IMR-90 (cell line): ENCODE measurements around the gene UBE2M. TPM values are rescaled to one million over a fixed set of nuclear protein-coding genes. Genes with fewer than 3 reads are reported as not detected.

Experiments
- ATAC-seq: fragments of 200-7000 bp; cut with Tn5 transposase; 2 replicates; pipeline ENCODE4 v1.9.1; 2020; ENCODE audit warnings: low read depth, mild to moderate bottlenecking, moderate library complexity
- BruUV-seq: library from RNA; stranded (reverse); fragments of 400-500 nt; replicated peaks from 2 replicates; lab custom pipeline; 2021; lab: Mats Ljungman, UMichigan
- CTCF ChIA-PET: fragments of 300-600 bp; formaldehyde crosslinking; extraction: SDS; loops from one replicate; lab custom pipeline; 2021; ENCODE audit warnings: antibody characterized with exemption; lab: Yijun Ruan, JAX
- POLR2A ChIA-PET: fragments of 300-600 bp; sonication (Branson Sonifier 250); formaldehyde crosslinking; loops from one replicate; lab custom pipeline; 2022; ENCODE audit warnings: antibody characterized with exemption; ENCODE audit not compliant: unreplicated experiment; lab: Charles Lee
- DNase-seq: peaks from one replicate; pipeline ENCODE4 v3.0.0; 2013
- H2AFZ ChIP-seq: replicated peaks from 2 replicates; pipeline ENCODE3; 2013; ENCODE audit warnings: low read length, mild to moderate bottlenecking; ENCODE audit not compliant: poor library complexity
- H2AK5ac ChIP-seq: 2 replicates; pipeline ENCODE4 v1.6.1; 2013; ENCODE audit warnings: low read depth, low read length, inconsistent platforms
- H2AK9ac ChIP-seq: replicated peaks from 2 replicates; pipeline ENCODE3; 2013; ENCODE audit warnings: mild to moderate bottlenecking, low read depth, low read length, moderate library complexity; ENCODE audit not compliant: poor library complexity
- H2BK120ac ChIP-seq: 2 replicates; pipeline ENCODE4 v1.6.1; 2013; ENCODE audit warnings: low read depth, low read length, inconsistent platforms
- H2BK15ac ChIP-seq: 3 replicates; pipeline ENCODE4 v1.6.1; 2013; ENCODE audit warnings: low read depth, low read length, inconsistent platforms
- H2BK20ac ChIP-seq: 2 replicates; pipeline ENCODE4 v1.6.1; 2013; ENCODE audit warnings: low read depth, mild to moderate bottlenecking, inconsistent platforms, low read length, moderate library complexity
- H2BK5ac ChIP-seq: 2 replicates; pipeline ENCODE4 v1.6.1; 2013; ENCODE audit warnings: mild to moderate bottlenecking, low read depth, low read length, inconsistent platforms; ENCODE audit not compliant: poor library complexity, severe bottlenecking
- H3K14ac ChIP-seq: replicated peaks from 2 replicates; pipeline ENCODE4 v1.6.1; 2013; ENCODE audit warnings: low read depth, low read length, inconsistent platforms
- H3K18ac ChIP-seq: 2 replicates; pipeline ENCODE4 v1.6.1; 2013; ENCODE audit warnings: low read depth, low read length, control low read depth
- H3K23ac ChIP-seq: 2 replicates; pipeline ENCODE4 v1.6.1; 2013; ENCODE audit warnings: low read depth, low read length, inconsistent platforms
- H3K27ac ChIP-seq: 2 replicates; pipeline ENCODE4 v1.5.1; 2013; ENCODE audit warnings: mild to moderate bottlenecking, control low read depth, low read length; ENCODE audit not compliant: insufficient read depth
- H3K27me3 ChIP-seq: 2 replicates; pipeline ENCODE4 v1.6.1; 2013; ENCODE audit warnings: low read length; ENCODE audit not compliant: control insufficient read depth, insufficient read depth
- H3K36me3 ChIP-seq: 2 replicates; pipeline ENCODE4 v1.6.1; 2013; ENCODE audit warnings: low read length, mixed read lengths; ENCODE audit not compliant: control insufficient read depth, insufficient read depth
- H3K4ac ChIP-seq: 2 replicates; pipeline ENCODE4 v1.6.1; 2013; ENCODE audit warnings: low read depth, low read length, inconsistent platforms
- H3K4me1 ChIP-seq: 2 replicates; pipeline ENCODE4 v1.6.1; 2013; ENCODE audit warnings: low read length, mixed read lengths; ENCODE audit not compliant: control insufficient read depth, insufficient read depth
- H3K4me2 ChIP-seq: 2 replicates; pipeline ENCODE4 v1.6.1; 2013; ENCODE audit warnings: low read depth, mild to moderate bottlenecking, control low read depth, low read length, moderate library complexity
- H3K4me3 ChIP-seq: 2 replicates; pipeline ENCODE4 v1.5.1; 2013; ENCODE audit warnings: low read depth, mild to moderate bottlenecking, control low read depth, low read length, moderate library complexity; ENCODE audit not compliant: insufficient read depth
- H3K56ac ChIP-seq: 2 replicates; pipeline ENCODE4 v1.6.1; 2013; ENCODE audit warnings: low read length, inconsistent platforms; ENCODE audit not compliant: insufficient read depth; ENCODE audit errors: extremely low read depth
- H3K79me1 ChIP-seq, 2 experiments: 2 replicates each; pipeline ENCODE4 v1.6.1; 2013; ENCODE audit warnings: low read length in 2 of 2, inconsistent platforms in 1 of 2, low read depth in 1 of 2
- H3K9ac ChIP-seq: 2 replicates; pipeline ENCODE4 v1.6.1; 2013; ENCODE audit warnings: low read depth, low read length, control low read depth
- H3K9me1 ChIP-seq: 2 replicates; pipeline ENCODE4 v1.6.1; 2013; ENCODE audit warnings: low read length, inconsistent platforms; ENCODE audit not compliant: insufficient read depth
- H3K9me3 ChIP-seq: 2 replicates; pipeline ENCODE4 v1.6.1; 2013; ENCODE audit warnings: low read length; ENCODE audit not compliant: control insufficient read depth, insufficient read depth
- H4K20me1 ChIP-seq: 2 replicates; pipeline ENCODE4 v1.6.1; 2013; ENCODE audit warnings: low read length, inconsistent platforms; ENCODE audit not compliant: insufficient read depth
- H4K5ac ChIP-seq: 2 replicates; pipeline ENCODE4 v1.6.1; 2013; ENCODE audit warnings: mild to moderate bottlenecking, low read depth, low read length, control low read depth
- H4K8ac ChIP-seq, 2 experiments: 2 replicates each; pipeline ENCODE4 v1.6.1; 2013; ENCODE audit warnings: low read depth in 2 of 2, low read length in 2 of 2, control low read depth in 1 of 2, inconsistent platforms in 1 of 2
- H4K91ac ChIP-seq: 2 replicates; pipeline ENCODE4 v1.6.1; 2013; ENCODE audit warnings: low read depth, low read length, inconsistent platforms; ENCODE audit not compliant: insufficient read depth
- FOS ChIP-seq: fragments of 150-350 bp; IDR thresholded peaks from 2 replicates; pipeline ENCODE4 v1.6.1; 2016; ENCODE audit warnings: low read depth, low read length
- MAZ ChIP-seq: IDR thresholded peaks from 2 replicates; pipeline ENCODE4 v1.6.1; 2012; ENCODE audit warnings: low read depth, mild to moderate bottlenecking, low read length, improper control_type of control experiment, moderate library complexity, borderline replicate concordance
- MXI1 ChIP-seq: IDR thresholded peaks from 2 replicates; pipeline ENCODE4 v1.6.1; 2012; ENCODE audit warnings: low read depth, mild to moderate bottlenecking, low read length, moderate library complexity, borderline replicate concordance
- POLR2A ChIP-seq: IDR thresholded peaks from 2 replicates; pipeline ENCODE4 v1.6.1; 2012; ENCODE audit warnings: mild to moderate bottlenecking, low read depth, low read length
- RCOR1 ChIP-seq: IDR thresholded peaks from 2 replicates; pipeline ENCODE4 v1.6.1; 2012; ENCODE audit warnings: mild to moderate bottlenecking, low read length, improper control_type of control experiment; ENCODE audit not compliant: insufficient replicate concordance
- WGBS, 2 experiments: methylation state at CpG; one replicate each; pipeline versions ENCODE4 v1.1.5 to v1.1.7; 2013; ENCODE audit warnings: missing lambda C conversion rate in 2 of 2; ENCODE audit not compliant: insufficient read length in 1 of 2; ENCODE audit errors: extremely low coverage in 2 of 2; 5-methylcytosine and 5-hydroxymethylcytosine counted together
- dilution Hi-C: fragments of 300-500 bp; cut with HindIII; formaldehyde crosslinking; loops from one replicate; pipeline ENCODE4 v1.14.3; 2018; ENCODE audit warnings: low sequenced_read_pairs; ENCODE audit not compliant: unreplicated experiment
- in situ Hi-C: fragments of 300-500 bp; cut with MboI; formaldehyde crosslinking; loops from 3 replicates; pipeline ENCODE4 v1.14.3; 2019; ENCODE audit warnings: low sequenced_read_pairs, inconsistent platforms, mixed read lengths
- intact Hi-C: fragments of 100-400 bp; cut with micrococcal nuclease; formaldehyde crosslinking; loops from 2 replicates; pipeline ENCODE4 v1.10.0; 2022
- polyA plus RNA-seq, 3 experiments: library from polyadenylated mRNA; depleted of rRNA; stranded (reverse); fragments of >200 nt; gene quantifications; 2 replicates each; pipeline ENCODE4 v1.2.3, GENCODE V29; 2012; ENCODE audit warnings: low replicate concordance in 1 of 3
- total RNA-seq: library from RNA; depleted of rRNA; stranded (reverse); fragments of >200 nt; gene quantifications from 2 replicates; pipeline ENCODE4 v1.2.3, GENCODE V29; 2012
- TF ChIP-seq, protein P1 (sequence below): fragments of 150-350 bp; IDR thresholded peaks from 2 replicates; pipeline ENCODE4 v1.6.1; 2016; ENCODE audit warnings: low read depth, mild to moderate bottlenecking, low read length, moderate library complexity, borderline replicate concordance
- TF ChIP-seq, protein P2 (sequence below): fragments of 150-350 bp; IDR thresholded peaks from 2 replicates; pipeline ENCODE4 v1.6.1; 2017; ENCODE audit warnings: mild to moderate bottlenecking, antibody characterized with exemption, low read length, low read depth

The UBE2M gene
- total and polyA plus RNA-seq, 2 of the 4 experiments (the other 2 are of a cell fraction), result 55.9 to 66.6 TPM

DNA sequence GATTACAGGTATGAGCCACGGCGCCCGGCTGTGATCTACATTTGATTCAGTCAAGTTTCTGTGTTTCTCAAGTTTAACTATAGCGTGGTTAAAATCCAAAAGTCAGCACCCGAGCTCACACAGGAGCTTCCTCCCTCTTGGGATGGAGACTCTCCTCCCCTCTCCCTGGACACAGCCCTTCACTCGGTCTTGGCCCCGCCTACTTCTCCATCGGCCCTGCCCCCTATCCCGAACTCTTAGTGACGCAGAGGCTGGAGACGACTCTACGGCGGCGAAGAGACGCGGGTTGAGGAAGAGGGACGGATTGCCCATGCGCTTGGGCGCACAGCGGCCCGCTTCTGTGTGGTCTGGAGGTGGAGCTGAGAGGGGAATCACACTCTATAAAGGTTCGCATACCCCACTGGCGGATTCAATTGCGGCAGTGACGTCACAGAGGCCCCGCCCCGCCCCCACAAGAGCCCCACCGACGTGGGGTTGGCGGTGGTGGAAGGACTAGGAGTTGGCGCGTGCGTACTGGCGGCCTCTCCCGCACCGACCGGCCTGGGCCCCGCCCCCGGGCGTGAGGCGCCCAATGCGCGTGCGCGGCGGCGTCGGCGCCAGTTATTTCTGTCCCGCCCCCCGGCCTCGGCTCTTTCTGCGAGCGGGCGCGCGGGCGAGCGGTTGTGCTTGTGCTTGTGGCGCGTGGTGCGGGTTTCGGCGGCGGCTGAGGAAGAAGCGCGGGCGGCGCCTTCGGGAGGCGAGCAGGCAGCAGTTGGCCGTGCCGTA lies 14.4 kb downstream of the UBE2M start, which contains the start of gene TRIM28:
TRIM28 (plus strand) TSS at position 239 of the 765 bp plus-strand sequence. CDS start 694 bp downstream, outside the sequence.
- Histone ChIP-seq H2AK9ac (peak within 1 kb of the TSS; percentile 96), H3K9me1 (peaks cover 13% of the 10 kb centered on the region), H2AFZ (peak within 1 kb of the TSS; percentile 98), H3K4ac (peak within 1 kb of the TSS; percentile 97), H4K5ac (peak within 1 kb of the TSS; percentile 66), H3K56ac (peak within 1 kb of the TSS; percentile 69), H3K9me3 (no peaks in the 10 kb centered on the region), H3K18ac (peak within 1 kb of the TSS; percentile 72), H4K91ac (peak within 1 kb of the TSS; percentile 92), H2BK15ac (peak within 1 kb of the TSS; percentile 61; the same call in 1 of the 3 replicates), H3K4me2 (peak within 1 kb of the TSS; percentile 98), H3K79me1 (peaks cover 3 to 41% of the 10 kb centered on the region in 2 experiments; a peak in 3 of 4 replicates), H3K9ac (peak within 1 kb of the TSS; percentile 98), H2BK5ac (peak within 1 kb of the TSS; percentile 85), H3K14ac (peak within 1 kb of the TSS; percentile 98), H3K23ac (peak within 1 kb of the TSS; percentile 93), H3K4me3 (peak within 1 kb of the TSS; percentile 77), H2BK20ac (no peak within 1 kb of the TSS), H3K27ac (peak within 1 kb of the TSS; percentile 88), H2AK5ac (peak within 1 kb of the TSS; percentile 88), H3K36me3 (peaks cover 31% of the 10 kb centered on the region), H2BK120ac (peak within 1 kb of the TSS; percentile 90), H3K27me3 (peaks cover 7% of the 10 kb centered on the region), H4K8ac (peak within 1 kb of the TSS; percentile 43 to 94), H3K4me1 (peaks cover 13% of the 10 kb centered on the region), H4K20me1 (peaks cover 54% of the 10 kb centered on the region)
- ATAC-seq (peak; percentile 91), DNase-seq (peak; percentile 99)
- dilution Hi-C loops (no loop called here), in situ Hi-C loops (no loop called here), intact Hi-C loops (loop anchor here (2.0 kb wide), 1 partner anchor 15 kb away; the partner anchor contains the start of gene UBE2M)
- ChIA-PET POLR2A (interaction anchor here (0.5 to 0.9 kb wide), 5 partner anchors 11 to 834 kb away, joined by 3 to 10 read pairs (median 4); partner anchors contain the start of genes CHMP2A and ZBTB45), CTCF (interaction anchor here (0.7 kb wide), 1 partner anchor 25 kb away, joined by 6 read pairs; the partner anchor contains the start of gene ZBTB45)
- TF ChIP-seq RCOR1, result no peak
- TF ChIP-seq POLR2A, result peak; percentile 97
- peak; percentile 64; the same call in 1 of the 2 replicates for TF ChIP-seq MXI1
- TF ChIP-seq, protein P1, sequence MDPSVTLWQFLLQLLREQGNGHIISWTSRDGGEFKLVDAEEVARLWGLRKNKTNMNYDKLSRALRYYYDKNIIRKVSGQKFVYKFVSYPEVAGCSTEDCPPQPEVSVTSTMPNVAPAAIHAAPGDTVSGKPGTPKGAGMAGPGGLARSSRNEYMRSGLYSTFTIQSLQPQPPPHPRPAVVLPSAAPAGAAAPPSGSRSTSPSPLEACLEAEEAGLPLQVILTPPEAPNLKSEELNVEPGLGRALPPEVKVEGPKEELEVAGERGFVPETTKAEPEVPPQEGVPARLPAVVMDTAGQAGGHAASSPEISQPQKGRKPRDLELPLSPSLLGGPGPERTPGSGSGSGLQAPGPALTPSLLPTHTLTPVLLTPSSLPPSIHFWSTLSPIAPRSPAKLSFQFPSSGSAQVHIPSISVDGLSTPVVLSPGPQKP, result no peak
- TF ChIP-seq, protein P2, sequence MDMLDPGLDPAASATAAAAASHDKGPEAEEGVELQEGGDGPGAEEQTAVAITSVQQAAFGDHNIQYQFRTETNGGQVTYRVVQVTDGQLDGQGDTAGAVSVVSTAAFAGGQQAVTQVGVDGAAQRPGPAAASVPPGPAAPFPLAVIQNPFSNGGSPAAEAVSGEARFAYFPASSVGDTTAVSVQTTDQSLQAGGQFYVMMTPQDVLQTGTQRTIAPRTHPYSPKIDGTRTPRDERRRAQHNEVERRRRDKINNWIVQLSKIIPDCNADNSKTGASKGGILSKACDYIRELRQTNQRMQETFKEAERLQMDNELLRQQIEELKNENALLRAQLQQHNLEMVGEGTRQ, result 0 out of 2 replicates have a peak, but pooled peaks have one; percentile 9
- 0 out of 2 replicates have a peak, but pooled peaks have one; percentile 2 for TF ChIP-seq FOS
- TF ChIP-seq MAZ, result peak; percentile 80; the same call in 1 of the 2 replicates
- BruUV-seq, result no TSS peak
- 0% methylated on average over 33 of the region's 73 CpGs; no CpG with 5 or more reads in 1 of the 2 experiments for WGBS, 2 experiments
